Fibroblast of skin of left quadriceps (primary cell): ENCODE data around the gene CAMTA2.
"Not testable (repeated sequence)": the region's sequence is repeated elsewhere in the genome, so short reads cannot be mapped to it uniquely, and the experiment has no call there.

Experiments used
- DNase-seq, 2 experiments: peaks; one replicate each; pipeline ENCODE4 v3.0.0-alpha.2; 2013; ENCODE audit warnings: low read depth in 2 of 2

Gene CAMTA2

GRCh38 chr17:4931963-4932362 lies 55.5 kb downstream of the CAMTA2 start, which contains the start of gene GP1BA:
GP1BA (plus strand) TSS chr17:4932277; CDS start chr17:4932605, 328 bp downstream.
- no peak for DNase-seq

GRCh38 chr17:4928881-4929280 lies 58.6 kb downstream of the CAMTA2 start:
- no peak for DNase-seq

- not testable (repeated sequence) for DNase-seq
These were observed 60.7 kb downstream of the CAMTA2 start for GRCh38 chr17:4926577-4927335.

- DNase-seq: no peak
These were observed 66.2 kb downstream of the CAMTA2 start for GRCh38 chr17:4921320-4921719.

- no peak for DNase-seq
These were observed 67.0 kb downstream of the CAMTA2 start for GRCh38 chr17:4920351-4921048.

GRCh38 chr17:4919511-4920047 lies 67.9 kb downstream of the CAMTA2 start:
- no peak for DNase-seq
